MM.1S (cell line): ENCODE data around the gene KLHL7.

ENCODE experiments used
- DNase-seq: peaks from one replicate; pipeline ENCODE4 v3.0.0-alpha.2; 2015
- H2AFZ ChIP-seq: fragments of 300-600 bp; sonication (generic); 2 replicates; pipeline ENCODE4 v1.6.0; 2016; ENCODE audit warnings: antibody characterized with exemption, low read length
- H3F3A ChIP-seq: fragments of 300-600 bp; sonication (generic); 2 replicates; pipeline ENCODE4 v1.6.1; 2016; ENCODE audit warnings: mild to moderate bottlenecking, antibody characterized with exemption, low read length, moderate library complexity, mixed read lengths; ENCODE audit not compliant: insufficient read depth
- H3K27ac ChIP-seq: fragments of 300-600 bp; sonication (generic); 2 replicates; pipeline ENCODE4 v1.5.1; 2016; ENCODE audit warnings: mild to moderate bottlenecking, low read length
- H3K27me3 ChIP-seq: fragments of 300-600 bp; sonication (generic); replicated peaks from 2 replicates; pipeline ENCODE4 v1.6.0; 2016; ENCODE audit warnings: low read length; ENCODE audit not compliant: insufficient read depth
- H3K36me3 ChIP-seq: fragments of 300-600 bp; sonication (generic); replicated peaks from 2 replicates; pipeline ENCODE4 v1.6.1; 2016; ENCODE audit warnings: mild to moderate bottlenecking, low read length, mixed read lengths; ENCODE audit not compliant: insufficient read depth
- H3K4me1 ChIP-seq: fragments of 300-600 bp; sonication (generic); 2 replicates; pipeline ENCODE4 v1.6.1; 2016; ENCODE audit warnings: low read length, mixed read lengths
- H3K4me2 ChIP-seq: fragments of 300-600 bp; sonication (generic); 2 replicates; pipeline ENCODE4 v1.6.0; 2016; ENCODE audit warnings: low read depth, low read length
- H3K4me3 ChIP-seq: fragments of 300-600 bp; sonication (generic); 2 replicates; pipeline ENCODE4 v1.5.1; 2016; ENCODE audit warnings: low read length, mixed read lengths
- H3K79me2 ChIP-seq: fragments of 300-600 bp; sonication (generic); 2 replicates; pipeline ENCODE4 v1.6.1; 2016; ENCODE audit warnings: mixed run types, low read length, mixed read lengths
- H3K9ac ChIP-seq: fragments of 300-600 bp; sonication (generic); 2 replicates; pipeline ENCODE4 v1.6.1; 2016; ENCODE audit warnings: low read length, mixed read lengths
- H3K9me2 ChIP-seq: fragments of 300-600 bp; sonication (generic); replicated peaks from 2 replicates; pipeline ENCODE4 v1.6.1; 2016; ENCODE audit warnings: mild to moderate bottlenecking, low read length, mixed read lengths; ENCODE audit not compliant: insufficient read depth
- H3K9me3 ChIP-seq: fragments of 300-600 bp; sonication (generic); replicated peaks from 2 replicates; pipeline ENCODE4 v1.6.1; 2016; ENCODE audit warnings: mild to moderate bottlenecking, low read length, mixed read lengths; ENCODE audit not compliant: insufficient read depth
- H4K20me1 ChIP-seq: fragments of 300-600 bp; sonication (generic); 2 replicates; pipeline ENCODE4 v1.6.1; 2016; ENCODE audit warnings: mild to moderate bottlenecking, low read length, moderate library complexity, mixed read lengths; ENCODE audit not compliant: insufficient read depth
- CTCF ChIP-seq: fragments of 300-600 bp; sonication (generic); IDR thresholded peaks from 2 replicates; pipeline ENCODE4 v1.5.1; 2016; ENCODE audit warnings: antibody characterized with exemption, low read length, mixed read lengths
- EZH2 ChIP-seq: fragments of 300-600 bp; sonication (generic); optimal IDR thresholded peaks from 2 replicates; pipeline ENCODE3; 2017; ENCODE audit warnings: low read depth, mild to moderate bottlenecking, antibody characterized with exemption, low read length, mixed read lengths
- EZH2phosphoT487 ChIP-seq: fragments of 300-600 bp; sonication (generic); IDR thresholded peaks from 2 replicates; pipeline ENCODE4 v1.6.1; 2018; ENCODE audit warnings: antibody characterized with exemption, low read length

Gene KLHL7

DNA sequence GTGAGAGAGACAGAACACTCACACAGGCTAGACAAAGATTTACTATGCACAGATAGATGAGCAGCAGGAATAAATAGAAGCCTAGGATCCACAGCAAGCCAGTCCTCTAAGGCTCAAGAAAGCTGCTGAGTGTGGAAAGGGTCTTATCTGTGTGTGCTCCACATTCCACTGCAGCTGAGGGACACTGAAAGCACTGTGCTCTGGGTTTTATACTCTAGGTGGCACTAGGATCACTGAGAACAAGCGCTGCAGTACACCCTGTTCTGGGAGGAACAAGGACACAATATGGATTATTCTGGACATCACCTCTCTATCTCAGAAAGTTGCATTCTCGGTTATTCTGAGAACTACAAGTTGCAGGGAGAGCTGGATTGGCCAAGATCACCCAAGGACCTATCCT is 4.9 kb upstream of the KLHL7 start:
- TF ChIP-seq CTCF (no peak), EZH2 (no peak), EZH2phosphoT487 (no peak)
- Histone ChIP-seq H3K9ac (no peak overlapping the region), H3K27ac (no peak overlapping the region), H3K79me2 (no peaks in the 10 kb centered on the region), H3K27me3 (no peaks in the 10 kb centered on the region), H3K4me2 (no peak overlapping the region), H3K9me3 (no peaks in the 10 kb centered on the region), H3K4me3 (no peak overlapping the region), H3K36me3 (no peaks in the 10 kb centered on the region), H3K4me1 (0 out of 2 replicates have a peak, but pooled peaks cover 4% of the 10 kb centered on the region), H4K20me1 (no peaks in the 10 kb centered on the region), H2AFZ (no peak overlapping the region), H3F3A (peaks cover under 1% of the 10 kb centered on the region), H3K9me2 (no peaks in the 10 kb centered on the region)
- no peak for DNase-seq

DNA sequence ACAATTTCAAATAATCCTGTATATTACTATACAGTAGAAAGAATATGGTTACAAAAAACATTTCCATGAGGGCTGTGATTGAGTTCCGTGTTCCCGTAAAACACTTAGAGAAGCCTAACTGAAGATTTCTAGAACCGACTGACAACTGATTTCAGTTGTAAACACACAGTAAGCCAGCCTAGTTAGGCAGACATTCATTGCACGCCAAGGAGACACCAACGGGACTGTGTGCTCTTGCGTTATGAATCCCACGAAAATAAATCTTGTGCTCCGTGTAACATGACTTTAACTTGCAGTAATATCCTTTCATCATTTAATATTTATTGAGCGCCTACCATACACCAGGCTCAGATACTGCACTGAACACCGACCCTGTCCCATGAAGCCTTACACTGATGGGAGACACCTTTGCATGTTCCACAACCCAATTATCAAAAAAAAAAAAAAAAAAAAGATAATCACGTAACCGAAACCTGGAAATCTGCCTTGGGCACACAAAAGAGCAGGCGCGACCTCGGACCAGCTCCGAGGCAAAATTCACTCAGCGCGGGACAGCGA is 420 bp upstream of the KLHL7 start:
- no peaks in the 10 kb centered on the region for H3K36me3 ChIP-seq
- peak; percentile 23 for DNase-seq
- peak overlapping the region; percentile 88 for H2AFZ ChIP-seq
- TF ChIP-seq EZH2phosphoT487 (no peak), EZH2 (no peak), CTCF (no peak)
- H3K4me2 ChIP-seq: peak overlapping the region; percentile 83
- peaks cover 11% of the 10 kb centered on the region; the same call in 1 of the 2 replicates for H3K4me1 ChIP-seq
- peaks cover 11% of the 10 kb centered on the region for H3F3A ChIP-seq
- H3K79me2 ChIP-seq: peaks cover 35% of the 10 kb centered on the region
- H3K9ac ChIP-seq: peak overlapping the region; percentile 88
- no peaks in the 10 kb centered on the region for H3K9me3 ChIP-seq
- peak overlapping the region; percentile 98 for H3K4me3 ChIP-seq
- no peaks in the 10 kb centered on the region for H3K27me3 ChIP-seq
- H4K20me1 ChIP-seq: no peaks in the 10 kb centered on the region
- H3K9me2 ChIP-seq: no peaks in the 10 kb centered on the region
- peak overlapping the region; percentile 91; the same call in 1 of the 2 replicates for H3K27ac ChIP-seq

DNA sequence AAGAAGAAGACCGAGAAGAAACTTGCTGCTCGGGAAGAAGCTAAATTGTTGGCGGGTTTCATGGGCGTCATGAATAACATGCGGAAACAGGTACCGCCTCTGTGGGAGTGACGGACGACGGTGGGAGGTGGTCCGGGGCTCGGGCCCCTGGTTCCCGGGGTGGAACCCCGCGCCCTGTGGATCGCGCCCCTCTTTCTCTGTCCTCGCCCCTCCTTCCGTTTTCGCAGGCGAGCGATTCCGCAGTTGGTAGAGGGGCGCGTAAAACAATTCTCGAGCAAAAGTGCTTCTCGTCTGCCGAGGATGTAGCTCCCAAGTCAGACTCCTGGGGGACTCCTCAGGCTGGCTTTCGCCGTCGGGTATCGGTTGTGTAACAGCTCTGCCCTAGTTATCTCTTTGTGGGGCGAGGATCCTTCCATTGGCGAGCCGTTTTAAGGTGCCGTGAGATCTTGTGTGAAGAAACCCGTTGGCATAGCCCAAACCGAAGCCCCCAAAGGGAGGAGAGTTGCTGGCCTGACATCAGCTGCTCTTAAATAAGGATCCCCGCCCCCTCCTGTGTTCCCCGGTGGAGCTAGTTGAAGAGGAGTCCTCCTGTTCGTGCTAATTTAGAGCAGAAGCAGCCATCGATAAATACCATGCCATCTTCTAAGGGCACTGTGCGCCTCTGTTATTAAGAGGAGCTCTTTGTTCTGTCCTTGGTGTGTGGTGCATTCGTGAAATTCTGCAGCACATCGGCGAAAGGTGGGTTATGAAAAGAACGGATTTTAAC is 655 bp downstream of the KLHL7 start:
- H3K9ac ChIP-seq: peak overlapping the region; percentile 88
- peak overlapping the region; percentile 99 for H2AFZ ChIP-seq
- DNase-seq: peak; percentile 38
- H3K9me3 ChIP-seq: no peaks in the 10 kb centered on the region
- no peaks in the 10 kb centered on the region for H4K20me1 ChIP-seq
- H3K36me3 ChIP-seq: no peaks in the 10 kb centered on the region
- H3K4me2 ChIP-seq: peak overlapping the region; percentile 90
- H3K4me3 ChIP-seq: peak overlapping the region; percentile 98
- peaks cover 41% of the 10 kb centered on the region for H3K79me2 ChIP-seq
- H3K9me2 ChIP-seq: no peaks in the 10 kb centered on the region
- peaks cover 11% of the 10 kb centered on the region for H3F3A ChIP-seq
- H3K27me3 ChIP-seq: no peaks in the 10 kb centered on the region
- peak overlapping the region; percentile 91 for H3K27ac ChIP-seq
- TF ChIP-seq CTCF (peak; percentile 16), EZH2 (no peak)
- peaks cover 11% of the 10 kb centered on the region; the same call in 1 of the 2 replicates for H3K4me1 ChIP-seq
